ENCODE measurements around the gene DNAJC5. TPM values are rescaled to one million over a fixed set of nuclear protein-coding genes. Genes with fewer than 3 reads are reported as not detected.

The DNAJC5 gene
- polyA plus RNA-seq, 1 donor (not counting 4 experiments of a cell fraction or from before 2014, with no cell fraction given), result 43.7 TPM

GRCh38 chr20:63898882-63899558 is 4.1 kb downstream of the DNAJC5 start:
- Histone ChIP-seq H3K9me1 (ENCODE audit: control insufficient read depth, extremely low read depth, insufficient read depth, low read length) (peaks cover 2% of the 10 kb centered on the region), H3K79me2 (ENCODE audit: control insufficient read depth, insufficient read depth, low read length) (peaks cover 76% of the 10 kb centered on the region), H4K20me1 (ENCODE audit: control insufficient read depth, extremely low read depth, insufficient read depth, low read length) (peaks cover 19% of the 10 kb centered on the region), H2AFZ (ENCODE audit: control insufficient read depth, low read length) (no peak overlapping the region), H3K36me3 (ENCODE audit: control insufficient read depth in 2 of 2, extremely low read depth in 1 of 2, insufficient read depth in 2 of 2, low read length in 2 of 2) (peaks cover 14 to 18% of the 10 kb centered on the region in 2 experiments), H3K27me3 (ENCODE audit: control insufficient read depth, extremely low read depth, insufficient read depth, low read length) (no peaks in the 10 kb centered on the region), H3K9me3 (ENCODE audit: control insufficient read depth, low read depth, low read length) (no peaks in the 10 kb centered on the region), H3K27ac (ENCODE audit: control insufficient read depth, insufficient read depth, low read length) (no peak overlapping the region), H3K4me2 (ENCODE audit: control insufficient read depth, extremely low read depth, insufficient read depth, low read depth, low read length) (no peak overlapping the region), H3K4me1 (ENCODE audit: control insufficient read depth, extremely low read depth, insufficient read depth, low read length) (peaks cover 30% of the 10 kb centered on the region), H3K4me3 (ENCODE audit: control insufficient read depth in 2 of 3, extremely low read depth in 1 of 3, insufficient read depth in 2 of 3, low read depth in 1 of 3, low read length in 3 of 3) (no peak overlapping the region), H3K9ac (ENCODE audit: control insufficient read depth, extremely low read depth, insufficient read depth, low read length) (no peak overlapping the region)
- FAIRE-seq (no peak), DNase-seq (ENCODE audit: low read depth, low spot score) (no peak)
- dilution Hi-C loops (cut with MboI; ENCODE audit: extremely low pct_ligation_motif_present, low sequenced_read_pairs), result no loop called here
- TF ChIP-seq CTCF (optimal IDR thresholded peaks at IDR 0.05 in 1 of 3, IDR thresholded peaks at IDR 0.05 in 1 of 3, conservative IDR thresholded peaks at IDR 0.05 in 1 of 3; ENCODE audit: extremely low read depth in 1 of 3, insufficient read depth in 2 of 3, low read length in 3 of 3) (no peak), EZH2 (IDR thresholded peaks at IDR 0.05; ENCODE audit: low read length) (no peak)

GRCh38 chr20:63900413-63900812 is 5.5 kb downstream of the DNAJC5 start:
- no peak for FAIRE-seq
- Histone ChIP-seq H3K4me3 (ENCODE audit: control insufficient read depth in 2 of 3, extremely low read depth in 1 of 3, insufficient read depth in 2 of 3, low read depth in 1 of 3, low read length in 3 of 3) (no peak overlapping the region), H2AFZ (ENCODE audit: control insufficient read depth, low read length) (no peak overlapping the region), H4K20me1 (ENCODE audit: control insufficient read depth, extremely low read depth, insufficient read depth, low read length) (peaks cover 19% of the 10 kb centered on the region), H3K4me1 (ENCODE audit: control insufficient read depth, extremely low read depth, insufficient read depth, low read length) (peaks cover 28% of the 10 kb centered on the region), H3K27ac (ENCODE audit: control insufficient read depth, insufficient read depth, low read length) (no peak overlapping the region), H3K79me2 (ENCODE audit: control insufficient read depth, insufficient read depth, low read length) (peaks cover 90% of the 10 kb centered on the region), H3K9me1 (ENCODE audit: control insufficient read depth, extremely low read depth, insufficient read depth, low read length) (peaks cover 2% of the 10 kb centered on the region), H3K4me2 (ENCODE audit: control insufficient read depth, extremely low read depth, insufficient read depth, low read depth, low read length) (no peak overlapping the region), H3K36me3 (ENCODE audit: control insufficient read depth in 2 of 2, extremely low read depth in 1 of 2, insufficient read depth in 2 of 2, low read length in 2 of 2) (peaks cover 17 to 23% of the 10 kb centered on the region in 2 experiments), H3K27me3 (ENCODE audit: control insufficient read depth, extremely low read depth, insufficient read depth, low read length) (no peaks in the 10 kb centered on the region), H3K9me3 (ENCODE audit: control insufficient read depth, low read depth, low read length) (no peaks in the 10 kb centered on the region), H3K9ac (ENCODE audit: control insufficient read depth, extremely low read depth, insufficient read depth, low read length) (no peak overlapping the region)
- dilution Hi-C loops (cut with MboI; ENCODE audit: extremely low pct_ligation_motif_present, low sequenced_read_pairs), result no loop called here
- TF ChIP-seq EZH2 (IDR thresholded peaks at IDR 0.05; ENCODE audit: low read length) (no peak), CTCF (optimal IDR thresholded peaks at IDR 0.05 in 1 of 3, IDR thresholded peaks at IDR 0.05 in 1 of 3, conservative IDR thresholded peaks at IDR 0.05 in 1 of 3; ENCODE audit: extremely low read depth in 1 of 3, insufficient read depth in 2 of 3, low read length in 3 of 3) (no peak)
- DNase-seq (ENCODE audit: low read depth, low spot score), result no peak
